Smooth muscle cell (in vitro differentiated cells): ENCODE results near the gene SRY. TPM values are rescaled to one million over a fixed set of nuclear protein-coding genes. Genes with fewer than 3 reads are reported as not detected.

Experiments used
- DNase-seq: peaks from one replicate; lab custom pipeline; 2025; ENCODE audit not compliant: unreplicated experiment; lab: John Stamatoyannopoulos, UW
- H2AFZ ChIP-seq: fragments of 200-600 bp; sonication (generic); 2 replicates; pipeline ENCODE4 v1.6.0; 2016; ENCODE audit warnings: antibody characterized with exemption, low read depth, mild to moderate bottlenecking
- H3F3A ChIP-seq: fragments of 200-600 bp; sonication (generic); 2 replicates; pipeline ENCODE4 v1.6.0; 2017; ENCODE audit warnings: antibody characterized with exemption, low read depth
- H3K27ac ChIP-seq: fragments of 200-600 bp; sonication (generic); 2 replicates; pipeline ENCODE4 v1.5.1; 2016; ENCODE audit warnings: low read depth, mild to moderate bottlenecking
- H3K27me3 ChIP-seq: fragments of 200-600 bp; sonication (generic); 2 replicates; pipeline ENCODE4 v1.6.1; 2016; ENCODE audit warnings: low read depth, mild to moderate bottlenecking
- H3K36me3 ChIP-seq: fragments of 200-600 bp; sonication (generic); 2 replicates; pipeline ENCODE4 v1.5.1; 2016; ENCODE audit warnings: low read depth
- H3K4me1 ChIP-seq: fragments of 200-600 bp; sonication (generic); 2 replicates; pipeline ENCODE4 v1.5.1; 2016; ENCODE audit warnings: low read depth
- H3K4me2 ChIP-seq: fragments of 200-600 bp; sonication (generic); 2 replicates; pipeline ENCODE4 v1.6.0; 2016; ENCODE audit warnings: mild to moderate bottlenecking
- H3K4me3 ChIP-seq: fragments of 200-600 bp; sonication (generic); 2 replicates; pipeline ENCODE4 v1.5.1; 2016; ENCODE audit warnings: mild to moderate bottlenecking
- H3K79me2 ChIP-seq: fragments of 200-600 bp; sonication (generic); 2 replicates; pipeline ENCODE4 v1.6.0; 2016; ENCODE audit warnings: low read depth, mild to moderate bottlenecking
- H3K9ac ChIP-seq: fragments of 200-600 bp; sonication (generic); 2 replicates; pipeline ENCODE4 v1.6.0; 2016; ENCODE audit warnings: low read depth
- H3K9me3 ChIP-seq: fragments of 200-600 bp; sonication (generic); replicated peaks from 2 replicates; pipeline ENCODE4 v1.5.1; 2016; ENCODE audit warnings: low read depth
- H4K20me1 ChIP-seq: fragments of 200-600 bp; sonication (generic); 2 replicates; pipeline ENCODE4 v1.6.0; 2016; ENCODE audit warnings: low read depth
- WGBS: methylation state at CpG from one replicate; pipeline ENCODE4 v1.1.7; 2016; ENCODE audit warnings: low lambda C conversion rate; 5-methylcytosine and 5-hydroxymethylcytosine counted together
- polyA plus RNA-seq: library from polyadenylated mRNA; unstranded; fragments of >200 nt; fragmentation: Nextera tagmentation; extraction: Ambion mirVana; gene quantifications from 2 replicates; pipeline ENCODE4 v1.2.1, GENCODE V29; 2016
- total RNA-seq: library from RNA; depleted of rRNA; stranded (reverse); fragments of >200 nt; gene quantifications from 2 replicates; pipeline ENCODE4 v1.2.3, GENCODE V29; 2014
- TF ChIP-seq, protein P1 (sequence below): fragments of 200-600 bp; sonication (generic); IDR thresholded peaks from 2 replicates; pipeline ENCODE4 v1.5.1; 2017; ENCODE audit warnings: borderline replicate concordance, mild to moderate bottlenecking, antibody characterized with exemption; ENCODE audit not compliant: insufficient read depth, poor library complexity, severe bottlenecking

Gene SRY
- total RNA-seq (not detected in 2 replicates), polyA plus RNA-seq (not detected in 2 replicates)

DNA sequence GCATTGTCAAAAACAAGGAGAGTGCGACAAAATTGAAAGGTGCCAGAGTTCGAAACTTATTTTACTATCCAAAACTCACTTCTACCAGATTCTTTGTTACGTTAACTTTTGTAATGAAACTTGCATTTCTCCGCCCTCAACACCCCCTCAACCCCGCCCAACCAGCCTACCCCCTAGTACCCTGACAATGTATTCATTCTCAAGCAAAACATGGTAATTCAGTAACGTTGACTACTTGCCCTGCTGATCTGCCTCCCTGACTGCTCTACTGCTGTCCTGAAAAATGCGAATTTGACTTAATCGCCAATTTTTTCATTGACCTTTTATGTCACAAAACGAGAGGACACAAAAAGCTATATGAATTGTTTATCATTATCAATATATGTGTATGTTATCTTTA, at the start of gene SRY:
Gene SRY (minus strand): TSS at position 83 of the 400 bp plus-strand sequence. CDS start 79 bp downstream, at position 4.
- Histone ChIP-seq H3F3A (no peaks in the 10 kb centered on the region), H3K4me2 (no peak within 1 kb of the TSS), H4K20me1 (no peaks in the 10 kb centered on the region), H3K27ac (no peak within 1 kb of the TSS), H3K9me3 (no peaks in the 10 kb centered on the region), H3K4me3 (no peak within 1 kb of the TSS), H3K36me3 (no peaks in the 10 kb centered on the region), H3K79me2 (no peaks in the 10 kb centered on the region), H3K9ac (no peak within 1 kb of the TSS), H2AFZ (no peak within 1 kb of the TSS), H3K27me3 (no peaks in the 10 kb centered on the region), H3K4me1 (no peaks in the 10 kb centered on the region)
- no peak for DNase-seq
- WGBS: no CpG with 5 or more reads among the region's 9 CpGs
- TF ChIP-seq, protein P1, sequence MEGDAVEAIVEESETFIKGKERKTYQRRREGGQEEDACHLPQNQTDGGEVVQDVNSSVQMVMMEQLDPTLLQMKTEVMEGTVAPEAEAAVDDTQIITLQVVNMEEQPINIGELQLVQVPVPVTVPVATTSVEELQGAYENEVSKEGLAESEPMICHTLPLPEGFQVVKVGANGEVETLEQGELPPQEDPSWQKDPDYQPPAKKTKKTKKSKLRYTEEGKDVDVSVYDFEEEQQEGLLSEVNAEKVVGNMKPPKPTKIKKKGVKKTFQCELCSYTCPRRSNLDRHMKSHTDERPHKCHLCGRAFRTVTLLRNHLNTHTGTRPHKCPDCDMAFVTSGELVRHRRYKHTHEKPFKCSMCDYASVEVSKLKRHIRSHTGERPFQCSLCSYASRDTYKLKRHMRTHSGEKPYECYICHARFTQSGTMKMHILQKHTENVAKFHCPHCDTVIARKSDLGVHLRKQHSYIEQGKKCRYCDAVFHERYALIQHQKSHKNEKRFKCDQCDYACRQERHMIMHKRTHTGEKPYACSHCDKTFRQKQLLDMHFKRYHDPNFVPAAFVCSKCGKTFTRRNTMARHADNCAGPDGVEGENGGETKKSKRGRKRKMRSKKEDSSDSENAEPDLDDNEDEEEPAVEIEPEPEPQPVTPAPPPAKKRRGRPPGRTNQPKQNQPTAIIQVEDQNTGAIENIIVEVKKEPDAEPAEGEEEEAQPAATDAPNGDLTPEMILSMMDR: no peak

DNA sequence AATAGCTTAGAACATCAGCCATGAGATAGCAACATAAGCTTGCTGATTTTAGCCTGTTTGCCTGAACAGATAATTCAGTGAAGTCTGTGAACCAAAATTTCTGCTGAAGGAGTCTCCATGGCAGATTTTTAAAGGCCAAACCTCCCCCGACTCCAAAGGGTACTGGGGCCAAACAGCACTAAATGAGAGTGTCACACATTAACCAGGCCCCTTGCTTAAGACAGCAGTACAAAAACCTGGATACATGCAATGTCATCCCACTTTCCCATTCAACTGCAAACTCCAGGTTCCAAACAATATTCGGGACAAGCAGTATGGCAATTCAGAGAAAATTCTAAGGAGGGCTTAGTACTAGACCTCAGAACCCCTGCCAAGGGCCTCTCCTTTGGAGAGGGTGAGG, 49.6 kb upstream of the SRY start:
- Histone ChIP-seq H3K4me2 (no peak overlapping the region), H3K4me1 (no peaks in the 10 kb centered on the region), H3K4me3 (no peak overlapping the region), H2AFZ (no peak overlapping the region), H3K27ac (no peak overlapping the region), H4K20me1 (no peaks in the 10 kb centered on the region), H3F3A (no peaks in the 10 kb centered on the region), H3K79me2 (no peaks in the 10 kb centered on the region), H3K27me3 (no peaks in the 10 kb centered on the region), H3K36me3 (no peaks in the 10 kb centered on the region), H3K9ac (no peak overlapping the region), H3K9me3 (no peaks in the 10 kb centered on the region)
- WGBS: no CpG with 5 or more reads among the region's 2 CpGs
- TF ChIP-seq, protein P1: no peak
- no peak for DNase-seq

DNA sequence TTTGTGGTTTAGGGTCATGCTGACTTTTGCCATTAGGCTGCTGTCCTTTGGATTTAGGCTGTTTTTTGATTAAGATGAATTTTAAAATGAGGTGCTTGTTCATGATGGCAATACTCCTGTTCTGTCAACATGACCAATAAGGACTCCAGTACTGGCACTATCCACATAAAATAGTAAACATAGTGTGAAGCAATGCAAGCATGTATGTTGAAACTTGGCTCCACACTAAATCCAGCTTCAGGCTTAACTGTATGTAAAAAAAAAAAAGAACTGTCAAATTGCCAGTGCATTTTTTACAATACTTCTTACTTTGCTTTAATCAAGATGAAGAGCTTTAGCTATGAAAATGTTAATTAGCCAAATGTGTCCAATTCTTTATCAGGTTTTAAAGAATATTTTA, 47.7 kb upstream of the SRY start:
- Histone ChIP-seq H4K20me1 (no peaks in the 10 kb centered on the region), H3K9ac (no peak overlapping the region), H2AFZ (no peak overlapping the region), H3K4me1 (no peaks in the 10 kb centered on the region), H3K36me3 (no peaks in the 10 kb centered on the region), H3F3A (no peaks in the 10 kb centered on the region), H3K27ac (no peak overlapping the region), H3K4me3 (no peak overlapping the region), H3K9me3 (no peaks in the 10 kb centered on the region), H3K4me2 (no peak overlapping the region), H3K79me2 (no peaks in the 10 kb centered on the region), H3K27me3 (no peaks in the 10 kb centered on the region)
- no peak for DNase-seq
- TF ChIP-seq, protein P1: no peak

DNA sequence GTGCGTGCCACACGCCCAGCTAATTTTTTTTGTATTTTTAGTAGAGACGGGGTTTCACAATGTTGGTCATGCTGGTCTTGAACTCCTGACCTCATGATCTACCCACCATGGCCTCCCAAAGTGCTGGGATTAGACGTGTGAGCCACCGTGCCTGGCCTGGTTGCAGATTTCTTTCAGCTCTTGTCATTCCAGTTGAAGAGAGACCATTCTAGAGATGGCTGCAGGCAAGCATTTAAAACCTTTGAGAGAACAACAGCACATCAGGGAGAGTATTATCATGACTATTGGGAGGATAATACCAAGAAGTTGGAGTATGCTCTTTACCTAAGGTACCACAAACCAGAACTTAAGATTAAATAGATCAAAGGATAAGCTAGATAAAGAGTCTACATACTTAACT, 41.0 kb upstream of the SRY start:
- Histone ChIP-seq H3K4me3 (no peak overlapping the region), H3K4me1 (no peaks in the 10 kb centered on the region), H3K4me2 (no peak overlapping the region), H3K9me3 (no peaks in the 10 kb centered on the region), H3K27ac (no peak overlapping the region), H2AFZ (no peak overlapping the region), H3K79me2 (no peaks in the 10 kb centered on the region), H3F3A (no peaks in the 10 kb centered on the region), H4K20me1 (no peaks in the 10 kb centered on the region), H3K9ac (no peak overlapping the region), H3K27me3 (no peaks in the 10 kb centered on the region), H3K36me3 (no peaks in the 10 kb centered on the region)
- TF ChIP-seq, protein P1: no peak
- no peak for DNase-seq
- WGBS: no CpG with 5 or more reads among the region's 5 CpGs
